Measurements from ENCODE around the gene ZNF618. TPM values are rescaled to one million over a fixed set of nuclear protein-coding genes. Genes with fewer than 3 reads are reported as not detected.

The ZNF618 gene
- total RNA-seq, 1 experiment from 2014 or later = 1.8 TPM

GRCh38 chr9:114102484-114102883, 226.4 kb downstream of the ZNF618 start:
- no peaks in the 10 kb centered on the region for H3K9me3 ChIP-seq (ENCODE audit: control insufficient read depth, insufficient read depth, low read depth, low read length)
- H3K4me3 ChIP-seq (ENCODE audit: low read depth in 2 of 2, low read length in 2 of 2) = no peak overlapping the region
- ChIA-PET POLR2A (no interaction called here), CTCF (interaction anchor here (0.6 kb wide), 1 partner anchor 380 kb away, joined by 8 read pairs; no protein-coding TSS in a partner anchor)
- intact Hi-C loops (cut with micrococcal nuclease; ENCODE audit: unreplicated experiment) (no loop called here), in situ Hi-C loops (cut with HindIII; ENCODE audit: low pct_unique_long_range_greater_than_20kb, low sequenced_read_pairs) (no loop called here)
- no peaks in the 10 kb centered on the region for H3K36me3 ChIP-seq (ENCODE audit: control insufficient read depth, insufficient read depth, low read length)
- DNase-seq (ENCODE audit: low read depth, low spot score) (no peak), ATAC-seq (no peak)
- peaks cover 5% of the 10 kb centered on the region; the same call in 1 of the 2 replicates for H3K27me3 ChIP-seq (ENCODE audit: control insufficient read depth, insufficient read depth, low read length)
- TF ChIP-seq POLR2AphosphoS5 (IDR thresholded peaks at IDR 0.05; ENCODE audit: low read depth, low read length) = no peak
- TF ChIP-seq TCF7L2 (IDR thresholded peaks at IDR 0.05; ENCODE audit: low read depth, low read length) = no peak
- TF ChIP-seq CTCF (IDR thresholded peaks at IDR 0.05) = no peak
- TF ChIP-seq SIN3A (IDR thresholded peaks at IDR 0.05; ENCODE audit: borderline replicate concordance, insufficient read depth, low read depth, low read length) = no peak
- TF ChIP-seq REST (IDR thresholded peaks at IDR 0.05; ENCODE audit: insufficient read depth in 1 of 2, low read depth in 2 of 2, low read length in 1 of 2) = no peak
- H3K27ac ChIP-seq (ENCODE audit: low read length) = no peak overlapping the region
- no TSS peak for BruUV-seq (replicated peaks)
- H3K4me1 ChIP-seq (ENCODE audit: control insufficient read depth, insufficient read depth, low read length) = no peaks in the 10 kb centered on the region

- H3K9me3 ChIP-seq (ENCODE audit: control insufficient read depth, insufficient read depth, low read depth, low read length) = no peaks in the 10 kb centered on the region
- in situ Hi-C loops (cut with HindIII; ENCODE audit: low pct_unique_long_range_greater_than_20kb, low sequenced_read_pairs) = no loop called here
- no peaks in the 10 kb centered on the region for H3K36me3 ChIP-seq (ENCODE audit: control insufficient read depth, insufficient read depth, low read length)
- ChIA-PET CTCF (no interaction called here), POLR2A (no interaction called here)
- H3K4me1 ChIP-seq (ENCODE audit: control insufficient read depth, insufficient read depth, low read length) = no peaks in the 10 kb centered on the region
- H3K27me3 ChIP-seq (ENCODE audit: control insufficient read depth, insufficient read depth, low read length) = peaks cover 5% of the 10 kb centered on the region; the same call in 1 of the 2 replicates
- H3K4me3 ChIP-seq (ENCODE audit: low read depth in 2 of 2, low read length in 2 of 2) = no peak overlapping the region
- no peak for ATAC-seq
- no TSS peak for BruUV-seq (replicated peaks)
- H3K27ac ChIP-seq (ENCODE audit: low read length) = no peak overlapping the region
- no peak for DNase-seq (ENCODE audit: low read depth, low spot score)
- TF ChIP-seq TCF7L2 (IDR thresholded peaks at IDR 0.05; ENCODE audit: low read depth, low read length) = no peak
- TF ChIP-seq CTCF (IDR thresholded peaks at IDR 0.05) = no peak
- TF ChIP-seq REST (IDR thresholded peaks at IDR 0.05; ENCODE audit: insufficient read depth in 1 of 2, low read depth in 2 of 2, low read length in 1 of 2) = no peak
- no peak for TF ChIP-seq POLR2AphosphoS5 (IDR thresholded peaks at IDR 0.05; ENCODE audit: low read depth, low read length)
- no peak for TF ChIP-seq SIN3A (IDR thresholded peaks at IDR 0.05; ENCODE audit: borderline replicate concordance, insufficient read depth, low read depth, low read length)
- intact Hi-C loops (cut with micrococcal nuclease; ENCODE audit: unreplicated experiment) = loop anchor here (5.0 kb wide), 1 partner anchor 47 kb away; no protein-coding TSS in a partner anchor
These were observed 229.1 kb downstream of the ZNF618 start for GRCh38 chr9:114105236-114105635.

Measured in Panc1 (cell line).